Spleen (tissue), 11 donors: Measurements from ENCODE around the gene ATG9A. TPM values are rescaled to one million over a fixed set of nuclear protein-coding genes. Genes with fewer than 3 reads are reported as not detected.

ENCODE experiments used
- DNase-seq: peaks from one replicate; pipeline ENCODE4 v3.0.0-alpha.2; 2020
- H3K27ac ChIP-seq, 8 donors: fragments of 200-600 bp; sonication (generic) in 7 of 8; 1 replicate in 4 of 8; 2 replicates in 4 of 8; pipeline versions ENCODE4 v1.5.0 to v1.8.0; 2016 to 2021; ENCODE audit warnings: inconsistent platforms in 4 of 8, mild to moderate bottlenecking in 4 of 8, moderate library complexity in 1 of 8
- H3K27me3 ChIP-seq, 7 donors: fragments of 200-600 bp; sonication (generic) in 6 of 7; replicated peaks in 1 of 7; 1 replicate in 4 of 7; 2 replicates in 3 of 7; pipeline versions ENCODE4 v1.5.0 to v1.8.0; 2016 to 2021; ENCODE audit warnings: inconsistent platforms in 3 of 7, mild to moderate bottlenecking in 1 of 7
- H3K36me3 ChIP-seq, 6 donors: fragments of 200-600 bp; sonication (generic) in 5 of 6; 1 replicate in 4 of 6; 2 replicates in 2 of 6; pipeline versions ENCODE4 v1.5.0 to v1.8.0; 2016 to 2021; ENCODE audit warnings: inconsistent platforms in 2 of 6
- H3K4me1 ChIP-seq, 6 donors: fragments of 200-600 bp; sonication (generic) in 5 of 6; 1 replicate in 3 of 6; 2 replicates in 3 of 6; pipeline versions ENCODE4 v1.5.0 to v1.8.0; 2016 to 2021; ENCODE audit warnings: inconsistent platforms in 3 of 6
- H3K4me3 ChIP-seq, 8 donors: fragments of 200-600 bp; sonication (generic) in 7 of 8; 1 replicate in 4 of 8; 2 replicates in 4 of 8; pipeline versions ENCODE4 v1.5.0 to v1.8.0; 2016 to 2021; ENCODE audit warnings: inconsistent platforms in 4 of 8, mild to moderate bottlenecking in 4 of 8, moderate library complexity in 2 of 8
- H3K9me3 ChIP-seq, 8 donors: fragments of 200-600 bp; sonication (generic) in 7 of 8; 1 replicate in 4 of 8; 2 replicates in 4 of 8; pipeline versions ENCODE4 v1.5.0 to v1.8.0; 2016 to 2021; ENCODE audit warnings: inconsistent platforms in 4 of 8
- POLR2A ChIP-seq, 3 donors: fragments of 450-650 bp; IDR thresholded peaks; one replicate each; pipeline ENCODE4 v1.5.1; 2017; ENCODE audit warnings: antibody characterized with exemption in 3 of 3, mild to moderate bottlenecking in 1 of 3
- POLR2AphosphoS5 ChIP-seq, 3 donors: sonication (generic); formaldehyde crosslinking; IDR thresholded peaks; one replicate each; pipeline ENCODE4 v1.5.1; 2017; ENCODE audit warnings: antibody characterized with exemption in 3 of 3
- WGBS, 5 donors: extraction: QIAGEN DNeasy Blood & Tissue Kit in 3 of 5; methylation state at CpG; one replicate each; pipeline versions ENCODE4 v1.1.5 to v1.1.7; 2013 to 2018; 5-methylcytosine and 5-hydroxymethylcytosine counted together
- intact Hi-C: fragments of 100-400 bp; cut with DNase I; formaldehyde crosslinking; loops from one replicate; pipeline ENCODE4 v1.15.0; 2023; ENCODE audit warnings: low total_unique reads
- polyA plus RNA-seq, 3 donors: library from polyadenylated mRNA; stranded (reverse); fragments of 200-250 nt; gene quantifications; one replicate each; pipeline ENCODE4 v1.2.1, GENCODE V29; 2013
- total RNA-seq, 7 donors: library from RNA; depleted of rRNA in 3 of 7; stranded (reverse); fragments of >200 nt in 3 of 7; fragmentation: NEBNext Ultra II Directional in 4 of 7; extraction: Animal tissue kit (Norgen Biotek cat#: 25700) in 4 of 7; gene quantifications; one replicate each; pipeline versions ENCODE4 v1.1.0 to v1.2.1, GENCODE V29; 2016 to 2021
- TF ChIP-seq, protein P1 (sequence below), 11 experiments: fragments of 200-600 bp in 7 of 11; fragments of 450-650 bp in 4 of 11; sonication (generic) in 4 of 11; IDR thresholded peaks in 8 of 11; conservative IDR thresholded peaks in 3 of 11; 1 replicate in 7 of 11; 2 replicates in 4 of 11; pipeline versions ENCODE4 v1.4.0 to v1.8.0; 2016 to 2021; ENCODE audit warnings: antibody characterized with exemption in 11 of 11, inconsistent platforms in 4 of 11, mild to moderate bottlenecking in 1 of 11
- donor health status: healthy with polysubstance abuse.
- donor health status: DM: no; HTN: no; CAD: no; lungs with moderate emphysema.
- donor health status: DM: no; HTN: no; CAD: no.
- donor health status: Bipolar disorder and iron deficiency.
- donor health status: healthy.
- donor health status: DM: no; HTN: no; CAD: no.
- donor health status: DM: yes; HTN: yes; CAD: no.

Gene ATG9A
- total and polyA plus RNA-seq, 10 donors, result 9.4 to 68.2 (median 44.8) TPM

DNA sequence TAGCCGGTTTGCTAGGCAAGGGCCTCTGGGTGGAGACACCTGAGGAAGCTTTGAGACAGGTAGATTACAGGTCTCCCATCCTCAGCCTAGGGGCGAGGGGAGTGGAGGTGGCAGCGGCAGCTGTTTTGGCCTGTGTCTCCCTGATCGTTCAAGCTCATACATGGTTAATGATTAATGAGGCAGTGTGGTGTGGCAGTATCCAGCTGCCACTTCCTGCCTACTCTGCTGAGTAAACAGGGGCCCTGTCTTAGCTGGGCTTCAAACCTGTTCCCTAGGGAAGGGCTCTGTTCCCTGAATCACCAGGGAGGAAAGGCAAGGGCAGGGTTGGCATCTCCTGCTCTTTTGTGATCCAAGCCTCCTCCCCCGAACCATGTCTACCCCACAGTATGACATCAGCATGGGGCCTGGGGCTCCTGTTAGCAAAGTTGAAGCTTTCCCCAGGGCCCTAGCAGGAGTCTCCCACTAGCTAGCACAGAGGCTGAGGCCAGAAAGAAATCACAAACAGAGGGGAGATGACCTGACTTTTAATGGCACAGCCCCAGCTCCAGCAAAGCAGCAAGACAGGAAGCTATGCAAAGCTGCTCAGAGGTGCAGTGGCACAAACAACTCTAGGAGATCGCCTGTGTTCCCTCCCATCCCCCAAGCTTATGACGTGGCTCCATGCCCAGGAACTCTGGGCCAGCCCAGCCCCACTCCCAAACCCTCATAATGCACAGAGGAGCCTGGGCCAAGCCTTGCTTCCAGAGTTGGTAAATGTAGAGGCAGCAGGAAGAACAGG lies 20.0 kb upstream of the ATG9A start:
- peak overlapping the region; percentile 2 to 94 (median 33) for H3K4me3 ChIP-seq
- H3K9me3 ChIP-seq, result no peaks in the 10 kb centered on the region
- peak; percentile 89 for DNase-seq
- intact Hi-C loops, result no loop called here
- peaks cover 0 to 6% (median 0%) of the 10 kb centered on the region in 7 donors for H3K27me3 ChIP-seq
- H3K4me1 ChIP-seq, result peaks cover 55 to 98% (median 86%) of the 10 kb centered on the region in 6 donors
- H3K27ac ChIP-seq, result peak overlapping the region; percentile 73 to 99 (median 94)
- peak; percentile 36 to 98 (median 88) for TF ChIP-seq POLR2AphosphoS5 (IDR thresholded peaks at IDR 0.05)
- peak; percentile 9 to 33 (median 30) for TF ChIP-seq POLR2A (IDR thresholded peaks at IDR 0.05)
- TF ChIP-seq, protein P1, sequence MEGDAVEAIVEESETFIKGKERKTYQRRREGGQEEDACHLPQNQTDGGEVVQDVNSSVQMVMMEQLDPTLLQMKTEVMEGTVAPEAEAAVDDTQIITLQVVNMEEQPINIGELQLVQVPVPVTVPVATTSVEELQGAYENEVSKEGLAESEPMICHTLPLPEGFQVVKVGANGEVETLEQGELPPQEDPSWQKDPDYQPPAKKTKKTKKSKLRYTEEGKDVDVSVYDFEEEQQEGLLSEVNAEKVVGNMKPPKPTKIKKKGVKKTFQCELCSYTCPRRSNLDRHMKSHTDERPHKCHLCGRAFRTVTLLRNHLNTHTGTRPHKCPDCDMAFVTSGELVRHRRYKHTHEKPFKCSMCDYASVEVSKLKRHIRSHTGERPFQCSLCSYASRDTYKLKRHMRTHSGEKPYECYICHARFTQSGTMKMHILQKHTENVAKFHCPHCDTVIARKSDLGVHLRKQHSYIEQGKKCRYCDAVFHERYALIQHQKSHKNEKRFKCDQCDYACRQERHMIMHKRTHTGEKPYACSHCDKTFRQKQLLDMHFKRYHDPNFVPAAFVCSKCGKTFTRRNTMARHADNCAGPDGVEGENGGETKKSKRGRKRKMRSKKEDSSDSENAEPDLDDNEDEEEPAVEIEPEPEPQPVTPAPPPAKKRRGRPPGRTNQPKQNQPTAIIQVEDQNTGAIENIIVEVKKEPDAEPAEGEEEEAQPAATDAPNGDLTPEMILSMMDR (IDR thresholded peaks at IDR 0.05 in 8 of 11, conservative IDR thresholded peaks at IDR 0.05 in 3 of 11), result peak in 1 of 11 experiments; percentile 7
- peaks cover 0 to 53% (median 23%) of the 10 kb centered on the region in 6 donors for H3K36me3 ChIP-seq
- 10 to 19% (median 11%) methylated on average over 6 to 7 of the region's 7 CpGs for WGBS, 5 donors

GRCh38 chr2:219248845-219249202 lies 19.4 kb upstream of the ATG9A start:
- Histone ChIP-seq H3K36me3 (peaks cover 0 to 53% (median 23%) of the 10 kb centered on the region in 6 donors), H3K4me1 (peaks cover 55 to 97% (median 85%) of the 10 kb centered on the region in 6 donors), H3K27me3 (peaks cover 0 to 3% (median 0%) of the 10 kb centered on the region in 7 donors), H3K9me3 (no peaks in the 10 kb centered on the region), H3K27ac (peak overlapping the region; percentile 73 to 99 (median 94)), H3K4me3 (peak overlapping the region; percentile 2 to 94 (median 33))
- no peak for DNase-seq
- TF ChIP-seq POLR2AphosphoS5 (IDR thresholded peaks at IDR 0.05) (no peak), POLR2A (IDR thresholded peaks at IDR 0.05) (no peak)
- TF ChIP-seq, protein P1 (IDR thresholded peaks at IDR 0.05 in 8 of 11, conservative IDR thresholded peaks at IDR 0.05 in 3 of 11), result no peak
- intact Hi-C loops, result no loop called here
- WGBS, 5 donors, result 59 to 92% (median 70%) methylated on average over 2 of the region's 2 CpGs

DNA sequence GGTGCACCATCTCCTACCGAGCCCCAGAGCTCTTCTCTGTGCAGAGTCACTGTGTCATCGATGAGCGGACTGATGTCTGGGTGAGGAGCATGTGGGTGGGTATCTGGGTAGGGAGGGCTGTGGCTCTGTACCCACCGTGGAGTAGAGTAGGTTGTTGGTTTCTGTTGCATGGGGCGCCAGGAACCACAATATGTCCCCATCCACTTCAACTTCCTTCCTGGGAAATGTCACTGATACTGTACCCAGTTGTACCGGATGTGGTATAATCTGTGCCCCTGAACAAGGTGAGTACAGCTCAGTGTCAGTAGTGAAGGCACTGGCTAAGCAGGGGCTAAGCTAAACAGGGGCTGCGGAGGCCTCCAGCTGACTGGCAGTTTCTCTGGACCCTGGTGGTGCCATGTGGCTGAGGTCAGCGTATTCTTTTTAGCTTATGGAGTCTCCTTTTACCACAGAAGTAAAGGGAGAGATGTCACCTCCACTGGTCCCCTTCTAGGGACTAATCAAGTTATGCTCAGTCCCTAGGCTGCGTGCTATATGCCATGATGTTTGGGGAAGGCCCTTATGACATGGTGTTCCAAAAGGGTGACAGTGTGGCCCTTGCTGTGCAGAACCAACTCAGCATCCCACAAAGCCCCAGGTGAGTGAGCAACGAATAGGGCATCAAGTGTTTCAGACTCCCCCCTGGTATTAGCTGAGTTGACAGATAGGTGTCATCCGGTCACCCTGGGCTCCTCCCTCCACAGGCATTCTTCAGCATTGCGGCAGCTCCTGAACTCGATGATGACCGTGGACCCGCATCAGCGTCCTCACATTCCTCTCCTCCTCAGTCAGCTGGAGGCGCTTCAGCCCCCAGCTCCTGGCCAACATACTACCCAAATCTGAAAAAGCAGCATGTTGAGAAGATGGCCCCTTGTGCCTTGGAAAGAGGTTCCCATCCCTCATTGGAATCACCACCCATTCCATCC lies 18.5 kb upstream of the ATG9A start:
- peaks cover 55 to 96% (median 84%) of the 10 kb centered on the region in 6 donors for H3K4me1 ChIP-seq
- H3K4me3 ChIP-seq, result peak overlapping the region in 7 of 8 donors; percentile 9 to 94 (median 29)
- DNase-seq, result peak; percentile 85
- H3K27ac ChIP-seq, result peak overlapping the region; percentile 73 to 99 (median 94)
- H3K27me3 ChIP-seq, result no peaks in the 10 kb centered on the region
- no peaks in the 10 kb centered on the region for H3K9me3 ChIP-seq
- WGBS, 5 donors, result 58 to 70% (median 60%) methylated on average over 15 to 17 of the region's 17 CpGs
- intact Hi-C loops, result no loop called here
- TF ChIP-seq POLR2AphosphoS5 (IDR thresholded peaks at IDR 0.05) (peak; percentile 21 to 96 (median 73)), POLR2A (IDR thresholded peaks at IDR 0.05) (peak in 1 of 3 donors; percentile 27)
- TF ChIP-seq, protein P1 (IDR thresholded peaks at IDR 0.05 in 8 of 11, conservative IDR thresholded peaks at IDR 0.05 in 3 of 11), result no peak
- H3K36me3 ChIP-seq, result peaks cover 0 to 53% (median 23%) of the 10 kb centered on the region in 6 donors
